ENCODE data around the gene SYK.
"Not testable (repeated sequence)": the region's sequence is repeated elsewhere in the genome, so short reads cannot be mapped to it uniquely, and the experiment has no call there.

The SYK gene

GRCh38 chr9:90795084-90795483 is 6.5 kb upstream of the SYK start:
- no peak for DNase-seq (ENCODE audit: low read depth in 1 of 2, low spot score in 1 of 2)

GRCh38 chr9:90795871-90796317 is 5.7 kb upstream of the SYK start:
- no peak for DNase-seq (ENCODE audit: low read depth in 1 of 2, low spot score in 1 of 2)

- DNase-seq (ENCODE audit: low read depth in 1 of 2, low spot score in 1 of 2), result no peak
Measured at GRCh38 chr9:90799271-90799852, 2.3 kb upstream of the SYK start.

GRCh38 chr9:90801973-90802322 is 329 bp downstream of the SYK start:
- no peak for DNase-seq (ENCODE audit: low read depth in 1 of 2, low spot score in 1 of 2)

- no peak for DNase-seq (ENCODE audit: low read depth in 1 of 2, low spot score in 1 of 2)
Measured at GRCh38 chr9:90802386-90802985, 867 bp downstream of the SYK start.

GRCh38 chr9:90803860-90804593 is 2.4 kb downstream of the SYK start:
- DNase-seq (ENCODE audit: low read depth in 1 of 2, low spot score in 1 of 2), result no peak

- DNase-seq (ENCODE audit: low read depth in 1 of 2, low spot score in 1 of 2), result no peak
Measured at GRCh38 chr9:90805006-90805996, 3.7 kb downstream of the SYK start.

GRCh38 chr9:90807006-90807405 is 5.4 kb downstream of the SYK start:
- DNase-seq (ENCODE audit: low read depth in 1 of 2, low spot score in 1 of 2), result no peak

- DNase-seq (ENCODE audit: low read depth in 1 of 2, low spot score in 1 of 2), result no peak
Measured at GRCh38 chr9:90808398-90808797, 6.8 kb downstream of the SYK start.

- DNase-seq (ENCODE audit: low read depth in 1 of 2, low spot score in 1 of 2), result no peak
Measured at GRCh38 chr9:90808890-90809685, 7.5 kb downstream of the SYK start.

- no peak for DNase-seq (ENCODE audit: low read depth in 1 of 2, low spot score in 1 of 2)
Measured at GRCh38 chr9:90810691-90811090, 9.1 kb downstream of the SYK start.

- DNase-seq (ENCODE audit: low read depth in 1 of 2, low spot score in 1 of 2), result no peak
Measured at GRCh38 chr9:90813046-90813445, 11.4 kb downstream of the SYK start.

- DNase-seq (ENCODE audit: low read depth in 1 of 2, low spot score in 1 of 2), result no peak
Measured at GRCh38 chr9:90813523-90813922, 11.9 kb downstream of the SYK start.

GRCh38 chr9:90814355-90814754 is 12.7 kb downstream of the SYK start:
- DNase-seq (ENCODE audit: low read depth in 1 of 2, low spot score in 1 of 2), result no peak

GRCh38 chr9:90815183-90815943 is 13.7 kb downstream of the SYK start:
- no peak for DNase-seq (ENCODE audit: low read depth in 1 of 2, low spot score in 1 of 2)

GRCh38 chr9:90815944-90816357 is 14.3 kb downstream of the SYK start:
- no peak for DNase-seq (ENCODE audit: low read depth in 1 of 2, low spot score in 1 of 2)

GRCh38 chr9:90816690-90817089 is 15.1 kb downstream of the SYK start:
- DNase-seq (ENCODE audit: low read depth in 1 of 2, low spot score in 1 of 2), result no peak

- no peak for DNase-seq (ENCODE audit: low read depth in 1 of 2, low spot score in 1 of 2)
Measured at GRCh38 chr9:90818279-90818678, 16.7 kb downstream of the SYK start.

GRCh38 chr9:90820406-90820805 is 18.8 kb downstream of the SYK start:
- not testable (repeated sequence) for DNase-seq (ENCODE audit: low read depth in 1 of 2, low spot score in 1 of 2)

- not testable (repeated sequence) for DNase-seq (ENCODE audit: low read depth in 1 of 2, low spot score in 1 of 2)
Measured at GRCh38 chr9:90821236-90821635, 19.6 kb downstream of the SYK start.

Measured in activated T-helper 1 cell treated with anti-CD3 and anti-CD28 coated beads, Interleukin-2, amount 50 U/mL, for 16 hours (primary cell).